GM19193 (cell line): Measurements from ENCODE around the gene EYS.

Experiments
- POLR2A ChIP-seq: IDR thresholded peaks from 4 replicates; pipeline ENCODE4 v1.6.1; 2011; ENCODE audit not compliant: insufficient read depth, insufficient read length; ENCODE audit errors: extremely low read depth

EYS gene

DNA sequence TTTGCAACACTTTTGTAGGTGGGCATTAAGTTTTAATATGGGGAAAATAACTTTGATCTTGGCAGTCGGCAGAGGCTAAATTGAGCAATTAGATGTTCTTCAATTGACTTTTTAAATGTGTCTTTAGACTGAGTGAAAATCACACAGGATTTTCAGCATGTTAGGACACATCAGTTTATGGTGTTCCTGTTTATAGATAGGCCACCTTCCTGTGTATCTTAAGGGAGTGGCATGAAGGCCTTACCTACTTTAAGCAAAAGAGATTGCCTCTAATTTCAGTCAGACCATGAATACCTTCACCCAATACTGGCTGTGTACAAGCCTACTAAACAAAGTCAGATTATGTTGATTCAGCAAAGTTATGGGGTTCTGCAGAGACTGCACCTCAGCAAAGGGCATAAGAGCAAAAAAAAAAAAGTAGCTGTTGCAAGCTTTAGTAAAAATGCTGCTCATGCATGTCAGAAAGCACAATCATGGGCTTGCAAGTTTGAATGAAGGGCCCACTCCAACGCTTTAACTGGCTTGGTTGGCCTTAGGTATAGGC, 1223.0 kb downstream of the EYS start:
- TF ChIP-seq POLR2A, result no peak

DNA sequence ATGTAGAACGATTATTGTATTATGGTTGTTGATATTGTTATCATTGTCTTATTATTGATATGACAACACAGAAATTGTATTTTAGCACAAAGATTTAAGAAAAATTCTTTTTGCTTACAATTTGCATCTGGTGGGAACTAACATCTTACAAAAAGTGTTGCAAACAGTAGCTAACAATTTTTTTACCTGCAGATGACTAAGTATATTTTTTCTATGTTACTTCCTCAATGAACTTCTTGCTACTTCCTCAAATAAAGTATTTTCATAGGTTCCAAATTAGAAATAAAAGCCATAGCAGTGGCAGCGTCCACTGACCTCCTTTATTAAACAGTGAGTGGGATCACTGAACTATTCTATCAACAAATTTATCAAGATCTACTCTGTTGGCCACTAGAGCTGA, 1224.4 kb downstream of the EYS start:
- TF ChIP-seq POLR2A, result no peak

DNA sequence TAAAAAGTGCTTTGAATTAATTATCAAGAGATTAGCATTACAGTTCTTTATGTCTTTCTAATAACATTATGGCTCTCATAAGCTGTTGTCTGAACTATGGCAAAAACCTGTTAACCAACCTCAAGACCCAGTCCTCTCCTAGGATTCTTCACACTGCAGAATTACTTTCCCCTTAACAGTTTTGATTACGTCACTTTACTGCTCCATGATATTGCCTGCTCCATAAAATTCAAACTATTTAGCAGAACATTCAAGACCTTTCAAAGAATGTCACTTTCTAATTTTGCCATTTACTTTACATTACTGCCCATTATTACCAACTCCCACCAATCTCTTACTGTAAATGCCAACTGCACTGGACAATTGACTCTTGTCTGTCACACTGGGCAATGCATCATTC, 1227.9 kb downstream of the EYS start:
- no peak for TF ChIP-seq POLR2A

DNA sequence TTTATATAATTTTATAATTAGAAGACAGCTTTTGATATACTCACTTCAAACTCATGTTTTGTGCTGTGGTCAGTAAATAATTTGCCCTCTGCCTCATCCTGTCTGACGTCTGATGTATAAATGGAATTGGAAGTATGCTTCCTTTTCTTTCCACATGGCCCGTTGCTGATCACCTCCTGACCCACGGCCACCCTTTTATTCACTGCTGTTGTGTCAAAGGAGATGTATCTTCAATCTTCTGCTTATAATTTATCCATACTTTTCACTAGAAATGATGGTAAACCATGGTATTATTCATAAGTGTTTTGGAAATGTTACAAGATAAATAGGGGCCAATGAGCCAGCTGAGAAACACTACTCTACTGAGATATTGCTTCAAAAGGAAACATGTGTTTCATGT, 1229.6 kb downstream of the EYS start:
- TF ChIP-seq POLR2A, result no peak

DNA sequence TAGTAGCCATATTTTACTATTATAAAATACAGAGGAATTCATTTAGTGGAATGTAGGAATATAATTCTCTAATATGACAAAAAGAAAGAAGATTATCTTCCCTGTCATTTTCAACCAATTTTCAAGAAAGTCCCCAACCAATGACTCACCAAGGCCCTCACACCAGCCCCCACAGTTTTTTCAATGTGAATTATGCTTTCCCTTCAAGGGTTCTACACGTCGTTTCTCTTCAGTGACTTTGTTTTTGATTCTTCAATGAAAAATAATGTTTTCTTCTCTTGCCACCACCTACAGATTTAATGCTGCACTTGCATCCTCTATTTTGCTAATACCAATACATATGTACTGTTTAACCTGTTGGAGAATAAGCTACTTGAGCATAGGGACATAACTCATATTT, 1230.1 kb downstream of the EYS start:
- TF ChIP-seq POLR2A, result no peak

DNA sequence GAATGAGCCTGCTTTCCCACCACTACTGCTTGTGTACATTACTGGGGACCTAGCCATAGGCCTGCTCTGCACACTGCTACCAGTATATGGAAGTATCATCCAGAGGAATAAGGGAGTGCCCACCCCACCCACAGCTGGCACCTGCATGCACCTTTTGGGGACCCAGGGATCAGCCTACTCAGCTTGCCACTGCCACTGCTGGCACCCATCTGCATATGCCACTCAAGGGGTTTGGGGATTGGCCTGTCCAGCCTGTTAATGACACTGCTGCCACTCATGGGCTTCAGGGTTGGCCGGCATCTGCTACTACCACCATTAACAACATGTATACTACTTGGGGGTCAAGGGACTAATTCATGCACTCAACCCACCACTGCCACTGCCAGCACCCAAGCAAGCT, 1239.4 kb downstream of the EYS start:
- no peak for TF ChIP-seq POLR2A

DNA sequence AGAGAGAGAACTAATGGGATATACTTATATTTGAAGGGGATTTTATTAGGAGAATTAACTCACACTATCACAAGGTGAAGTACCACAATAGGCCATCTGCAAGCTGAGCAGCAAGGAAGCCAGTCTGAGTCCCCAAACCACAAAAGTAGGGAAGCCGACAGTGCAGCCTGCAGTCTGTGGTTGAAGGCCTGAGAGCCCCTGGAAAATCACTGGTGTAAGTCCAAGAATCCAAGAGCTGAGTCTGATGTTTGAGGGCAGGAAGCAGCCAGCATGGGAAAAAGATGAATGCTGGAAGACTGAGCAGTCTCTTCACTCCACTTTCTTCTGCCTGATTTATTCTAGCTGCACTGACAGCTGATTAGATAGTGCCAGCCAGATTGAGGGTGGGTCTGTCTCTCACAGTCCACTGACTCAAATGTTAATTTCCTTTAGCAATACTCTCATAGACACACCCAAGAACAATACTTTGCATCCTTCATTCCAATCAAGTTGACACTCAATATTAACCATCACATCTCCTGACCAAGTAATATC, 1247.5 kb downstream of the EYS start:
- TF ChIP-seq POLR2A, result no peak

DNA sequence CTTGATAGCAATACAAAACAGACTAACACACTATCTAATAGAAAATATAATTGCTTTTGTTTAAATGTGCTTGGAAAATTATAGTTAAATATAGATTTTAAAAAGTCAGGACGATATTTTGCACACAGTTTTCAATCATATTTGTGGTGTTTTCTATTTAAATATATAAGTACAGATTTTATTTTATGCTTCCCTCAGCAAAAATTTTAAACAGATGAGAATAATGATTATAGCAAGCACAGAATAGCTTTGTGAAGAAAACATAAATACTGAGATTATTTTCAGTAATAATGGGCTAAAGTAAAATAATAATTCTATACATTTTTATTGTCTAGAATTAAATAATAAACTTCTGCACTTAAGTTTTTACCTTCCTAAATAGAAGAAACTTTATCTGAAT, 1262.0 kb downstream of the EYS start:
- no peak for TF ChIP-seq POLR2A

DNA sequence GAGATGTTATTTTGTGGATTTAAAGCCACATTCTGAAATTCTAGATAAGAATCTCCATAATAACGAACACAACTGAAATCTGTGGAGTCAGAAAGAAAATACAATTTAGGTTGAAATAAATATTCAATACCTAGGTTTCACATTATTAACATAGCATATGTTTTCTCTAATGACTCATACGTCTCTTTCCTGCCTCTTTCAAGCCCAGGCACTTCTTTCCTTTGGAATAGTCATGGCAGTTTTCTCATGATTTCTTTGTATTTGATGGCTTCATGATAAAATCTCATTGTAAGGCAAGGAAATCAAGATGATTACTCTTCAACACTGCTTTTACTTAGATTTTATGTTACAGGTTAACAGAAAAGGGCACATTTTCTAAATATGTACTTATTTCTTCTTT, 1267.8 kb downstream of the EYS start:
- no peak for TF ChIP-seq POLR2A

DNA sequence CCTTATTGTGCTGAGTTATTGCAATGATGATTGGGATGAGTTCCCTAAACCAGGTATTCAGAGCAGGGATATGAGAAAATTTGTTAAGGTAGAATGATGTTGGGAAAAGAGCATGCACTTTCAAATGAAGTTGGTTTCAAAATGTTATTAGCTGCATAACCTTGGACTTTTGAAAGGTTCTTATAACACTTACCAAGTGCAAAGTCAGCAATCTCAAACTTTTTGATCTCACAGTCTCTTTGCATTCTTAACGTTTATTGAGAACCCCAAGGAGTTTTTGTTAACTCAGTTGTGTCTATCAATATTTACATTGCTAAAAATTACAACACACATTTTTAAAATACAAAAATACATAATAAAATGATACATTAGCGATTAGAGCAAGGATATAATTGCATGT, 1269.0 kb downstream of the EYS start:
- no peak for TF ChIP-seq POLR2A

DNA sequence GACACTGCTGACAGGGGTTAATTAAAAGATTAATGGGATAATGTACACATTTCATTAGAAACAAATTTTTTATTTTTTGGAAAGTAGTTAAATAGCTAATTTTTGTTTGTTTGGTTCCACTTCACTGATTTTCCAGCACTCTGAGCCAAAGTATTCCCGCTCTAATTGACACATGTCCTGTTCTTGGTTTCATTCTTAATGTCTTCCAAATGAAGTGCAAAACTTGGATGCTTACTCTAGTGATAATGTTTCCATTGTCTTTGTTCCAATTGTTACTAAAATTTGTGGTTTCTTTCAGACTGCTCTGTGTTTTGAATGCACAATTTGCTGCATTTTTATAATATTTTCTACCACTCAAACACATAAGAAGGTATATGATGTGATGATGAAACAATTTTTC, 1277.1 kb downstream of the EYS start:
- TF ChIP-seq POLR2A, result no peak

DNA sequence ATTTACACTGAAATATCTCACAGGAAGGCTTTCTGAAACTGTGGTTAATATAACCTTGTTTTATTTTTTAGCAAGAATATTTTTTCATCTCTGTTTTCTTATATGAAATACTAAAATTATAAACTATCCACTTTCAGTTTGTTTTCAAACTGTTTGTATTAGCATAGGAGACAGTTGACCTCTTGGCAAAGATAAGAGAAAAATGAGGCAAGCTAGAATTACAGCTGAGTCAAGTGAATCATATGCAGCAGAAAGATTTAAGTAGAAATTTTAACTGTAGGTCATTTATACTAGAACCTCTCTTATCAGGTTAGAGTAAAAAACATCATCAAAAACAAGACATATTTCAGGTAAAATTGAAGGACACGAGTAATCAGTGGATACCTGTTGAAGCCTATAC, 1278.8 kb downstream of the EYS start:
- TF ChIP-seq POLR2A, result no peak

DNA sequence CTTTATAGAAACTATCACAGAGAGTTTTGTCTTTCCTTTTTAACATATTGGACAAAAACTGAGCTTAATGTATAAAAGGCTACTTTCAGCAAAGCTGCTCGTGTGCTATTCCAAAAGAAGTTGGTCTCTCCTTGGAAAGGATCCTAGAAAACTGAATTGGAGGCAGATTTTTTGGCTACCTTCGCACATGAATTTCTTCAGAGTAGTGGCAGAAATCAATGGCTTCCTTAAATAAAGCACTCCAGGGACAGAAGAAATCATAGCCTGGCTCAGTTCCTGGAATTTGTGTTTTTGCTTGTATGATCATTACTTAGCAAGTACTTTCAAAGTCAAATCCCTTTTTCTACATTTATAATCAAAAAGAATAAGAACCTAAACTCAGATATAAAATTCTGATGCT, 1291.1 kb downstream of the EYS start:
- no peak for TF ChIP-seq POLR2A

DNA sequence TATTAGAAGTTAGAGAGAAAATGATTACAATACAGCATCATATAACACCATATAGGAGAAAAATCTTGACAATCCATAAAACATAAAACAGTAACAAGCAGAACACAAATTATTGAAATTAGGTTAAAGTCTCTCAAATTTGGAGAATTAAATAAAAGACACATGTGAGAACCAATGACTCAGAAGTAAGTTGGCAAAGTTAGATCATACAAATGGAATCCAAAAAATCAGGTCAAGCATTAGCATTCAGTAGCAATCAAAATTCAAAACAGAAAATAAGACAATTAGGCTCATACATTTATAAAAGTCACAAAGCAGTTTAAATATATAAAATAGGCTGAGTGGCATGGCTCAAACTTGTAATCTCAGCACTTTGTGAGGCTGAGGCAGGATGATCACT, 1295.8 kb downstream of the EYS start:
- TF ChIP-seq POLR2A, result no peak

DNA sequence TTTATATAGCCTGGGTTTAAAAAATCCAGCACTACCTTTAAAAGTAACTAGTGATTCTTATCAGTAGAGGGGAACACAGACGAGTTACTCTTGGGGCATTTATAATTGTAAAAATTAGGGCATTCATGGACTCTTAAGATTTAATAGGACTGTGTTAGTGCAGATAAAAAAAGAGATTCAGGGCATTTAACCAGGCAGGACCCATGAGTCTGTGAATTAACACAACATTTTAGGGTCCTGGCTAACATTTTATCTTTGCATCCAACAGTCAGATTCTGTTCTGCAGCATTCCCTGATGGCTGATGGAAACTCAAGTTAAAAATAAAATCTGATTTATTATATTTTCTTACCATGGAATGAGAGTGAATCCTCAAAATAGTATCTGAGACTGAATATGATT, 1297.1 kb downstream of the EYS start:
- no peak for TF ChIP-seq POLR2A

DNA sequence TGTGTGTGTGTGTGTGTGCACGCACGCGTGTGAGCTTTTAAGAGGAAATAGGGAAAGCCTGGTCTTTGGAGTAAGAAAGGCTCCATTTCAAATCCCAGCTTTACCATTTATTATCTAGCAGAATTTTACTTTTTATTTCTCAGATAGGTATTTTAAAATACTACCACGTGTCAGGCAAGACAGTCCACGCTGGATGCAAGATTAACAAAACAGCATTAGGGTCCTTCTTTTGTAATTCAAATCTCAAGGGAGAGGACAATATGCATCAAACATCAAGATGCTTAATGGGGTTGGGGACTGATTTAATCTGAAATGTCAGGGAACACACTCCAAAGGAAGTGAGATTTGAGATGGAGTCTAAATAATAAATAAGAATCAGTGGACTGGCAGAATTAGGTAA, 1302.6 kb downstream of the EYS start:
- no peak for TF ChIP-seq POLR2A

DNA sequence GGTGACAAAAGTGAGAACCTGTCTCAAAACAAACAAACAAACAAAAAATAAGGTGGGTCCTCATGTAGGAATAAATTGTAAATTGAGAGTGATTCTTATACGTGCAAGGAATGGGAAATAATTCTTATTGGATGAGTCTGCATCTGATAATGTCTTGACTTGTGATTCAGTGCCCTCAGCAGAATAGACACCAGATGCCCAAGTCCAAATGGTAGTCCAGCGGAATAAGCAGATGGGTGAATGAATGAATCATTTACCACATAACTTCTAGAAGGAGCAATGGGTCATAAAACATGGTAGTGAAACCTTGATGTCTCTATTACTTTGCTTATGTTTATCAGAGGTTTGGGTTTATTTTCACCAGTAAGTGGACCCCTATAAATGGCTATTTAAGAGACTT, 1323.7 kb downstream of the EYS start:
- TF ChIP-seq POLR2A, result no peak

DNA sequence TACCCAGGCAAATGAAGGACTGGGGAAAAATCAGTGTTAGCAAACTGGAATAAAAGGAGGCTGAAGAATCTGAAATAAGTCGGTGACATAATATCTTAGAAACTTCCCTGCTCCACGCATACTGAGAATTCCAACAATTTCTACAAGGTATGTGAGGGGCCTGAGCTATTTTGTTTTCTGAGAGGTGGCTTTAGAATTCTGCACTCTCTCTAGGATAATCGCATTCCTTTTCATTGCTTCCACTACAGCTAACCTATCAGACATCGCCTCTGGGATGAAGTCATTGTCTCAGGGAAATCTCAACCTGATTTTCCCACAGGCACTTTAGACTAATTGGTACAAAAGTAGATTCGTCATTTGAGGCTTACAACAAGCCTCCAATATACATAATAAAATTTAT, 1330.6 kb downstream of the EYS start:
- TF ChIP-seq POLR2A, result no peak

DNA sequence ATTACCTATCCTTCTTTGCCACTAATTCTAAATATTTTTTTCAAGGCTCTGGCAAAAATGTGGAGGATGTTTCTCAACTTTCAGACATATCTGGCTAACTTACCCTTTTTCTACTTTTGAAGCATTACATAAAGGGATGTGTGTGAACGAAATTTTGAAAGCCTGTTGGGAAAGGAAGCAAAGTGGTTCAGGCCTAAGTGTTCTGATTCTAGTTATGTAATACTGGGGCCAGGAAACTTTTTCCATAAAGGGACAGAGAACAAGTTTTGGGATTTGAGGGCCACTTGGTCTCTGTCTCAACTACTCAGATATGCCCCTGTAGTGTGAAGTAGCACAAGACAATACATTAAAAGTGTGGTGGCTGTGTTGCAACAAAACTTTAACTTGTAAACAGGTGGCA, 1349.6 kb downstream of the EYS start:
- no peak for TF ChIP-seq POLR2A

DNA sequence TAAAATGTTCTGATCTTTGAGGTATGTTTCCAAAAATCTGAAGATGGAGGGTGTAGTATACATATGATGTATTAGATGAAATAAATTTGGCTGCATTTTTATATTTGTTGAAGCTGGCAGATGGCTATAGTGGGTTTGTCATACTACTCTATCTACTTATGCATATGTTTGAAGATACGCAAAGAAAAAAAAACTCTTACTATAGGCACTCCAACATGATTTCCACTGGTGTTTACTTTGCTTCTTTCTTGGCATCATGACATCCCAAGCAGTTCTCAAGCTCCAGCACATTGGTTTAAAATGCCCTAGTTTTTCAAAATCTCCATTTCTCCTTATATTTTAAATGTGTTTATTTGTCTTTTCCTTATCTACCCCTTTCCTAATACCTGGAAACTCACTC, 1359.6 kb downstream of the EYS start:
- TF ChIP-seq POLR2A, result no peak
